Glutamatergic neuron (in vitro differentiated cells): Measurements from ENCODE around the gene SERPIND1. TPM values are rescaled to one million over a fixed set of nuclear protein-coding genes. Genes with fewer than 3 reads are reported as not detected.

Experiments
- DNase-seq: peaks from one replicate; pipeline ENCODE4 v3.0.0; 2022
- H3K27ac Mint-ChIP-seq: one replicate; pipeline ENCODE4 v1.8.0; 2020; ENCODE audit warnings: mild to moderate bottlenecking, mixed read lengths, inconsistent platforms; ENCODE audit not compliant: unreplicated experiment
- H3K27me3 Mint-ChIP-seq: one replicate; pipeline ENCODE4 v1.8.0; 2020; ENCODE audit warnings: mild to moderate bottlenecking, moderate library complexity, mixed read lengths, inconsistent platforms; ENCODE audit not compliant: unreplicated experiment
- H3K36me3 Mint-ChIP-seq: one replicate; pipeline ENCODE4 v1.8.0; 2020; ENCODE audit warnings: mild to moderate bottlenecking, mixed read lengths, inconsistent platforms; ENCODE audit not compliant: unreplicated experiment
- H3K4me1 Mint-ChIP-seq: one replicate; pipeline ENCODE4 v1.8.0; 2020; ENCODE audit warnings: mild to moderate bottlenecking, low read depth, mixed read lengths, inconsistent platforms; ENCODE audit not compliant: unreplicated experiment
- H3K4me3 Mint-ChIP-seq: one replicate; pipeline ENCODE4 v1.8.0; 2020; ENCODE audit warnings: mild to moderate bottlenecking, mixed read lengths, inconsistent platforms; ENCODE audit not compliant: unreplicated experiment
- H3K9me3 Mint-ChIP-seq: one replicate; pipeline ENCODE4 v1.8.0; 2020; ENCODE audit warnings: mild to moderate bottlenecking, moderate library complexity, mixed read lengths, inconsistent platforms; ENCODE audit not compliant: unreplicated experiment
- total RNA-seq: library from RNA; stranded (reverse); fragmentation: NEBNext Ultra II Directional; extraction: Animal tissue kit (Norgen Biotek cat#: 25700); gene quantifications from one replicate; pipeline ENCODE4 v1.2.1, GENCODE V29; 2021; ENCODE audit not compliant: unreplicated experiment
- TF ChIP-seq, protein P1 (sequence below): fragments of 200-600 bp; sonication (generic); IDR thresholded peaks from one replicate; pipeline ENCODE4 v1.5.0; 2021; ENCODE audit not compliant: partially characterized antibody, unreplicated experiment

Gene SERPIND1
- total RNA-seq, 1 donor from 2014 or later, result not detected

- no peak for DNase-seq
- Mint-ChIP-seq H3K4me1 (no peaks in the 10 kb centered on the region), H3K36me3 (peaks cover 10% of the 10 kb centered on the region), H3K9me3 (no peaks in the 10 kb centered on the region), H3K27me3 (no peaks in the 10 kb centered on the region), H3K4me3 (no peak overlapping the region), H3K27ac (no peak overlapping the region)
- TF ChIP-seq, protein P1, sequence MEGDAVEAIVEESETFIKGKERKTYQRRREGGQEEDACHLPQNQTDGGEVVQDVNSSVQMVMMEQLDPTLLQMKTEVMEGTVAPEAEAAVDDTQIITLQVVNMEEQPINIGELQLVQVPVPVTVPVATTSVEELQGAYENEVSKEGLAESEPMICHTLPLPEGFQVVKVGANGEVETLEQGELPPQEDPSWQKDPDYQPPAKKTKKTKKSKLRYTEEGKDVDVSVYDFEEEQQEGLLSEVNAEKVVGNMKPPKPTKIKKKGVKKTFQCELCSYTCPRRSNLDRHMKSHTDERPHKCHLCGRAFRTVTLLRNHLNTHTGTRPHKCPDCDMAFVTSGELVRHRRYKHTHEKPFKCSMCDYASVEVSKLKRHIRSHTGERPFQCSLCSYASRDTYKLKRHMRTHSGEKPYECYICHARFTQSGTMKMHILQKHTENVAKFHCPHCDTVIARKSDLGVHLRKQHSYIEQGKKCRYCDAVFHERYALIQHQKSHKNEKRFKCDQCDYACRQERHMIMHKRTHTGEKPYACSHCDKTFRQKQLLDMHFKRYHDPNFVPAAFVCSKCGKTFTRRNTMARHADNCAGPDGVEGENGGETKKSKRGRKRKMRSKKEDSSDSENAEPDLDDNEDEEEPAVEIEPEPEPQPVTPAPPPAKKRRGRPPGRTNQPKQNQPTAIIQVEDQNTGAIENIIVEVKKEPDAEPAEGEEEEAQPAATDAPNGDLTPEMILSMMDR, result no peak
Observed at GRCh38 chr22:20833225-20833665, 59.3 kb downstream of the SERPIND1 start.

GRCh38 chr22:20834206-20834605 is 60.3 kb downstream of the SERPIND1 start:
- DNase-seq, result no peak
- Mint-ChIP-seq H3K4me3 (no peak overlapping the region), H3K27me3 (no peaks in the 10 kb centered on the region), H3K4me1 (no peaks in the 10 kb centered on the region), H3K27ac (no peak overlapping the region), H3K36me3 (peaks cover 10% of the 10 kb centered on the region), H3K9me3 (no peaks in the 10 kb centered on the region)
- TF ChIP-seq, protein P1, result no peak

DNA sequence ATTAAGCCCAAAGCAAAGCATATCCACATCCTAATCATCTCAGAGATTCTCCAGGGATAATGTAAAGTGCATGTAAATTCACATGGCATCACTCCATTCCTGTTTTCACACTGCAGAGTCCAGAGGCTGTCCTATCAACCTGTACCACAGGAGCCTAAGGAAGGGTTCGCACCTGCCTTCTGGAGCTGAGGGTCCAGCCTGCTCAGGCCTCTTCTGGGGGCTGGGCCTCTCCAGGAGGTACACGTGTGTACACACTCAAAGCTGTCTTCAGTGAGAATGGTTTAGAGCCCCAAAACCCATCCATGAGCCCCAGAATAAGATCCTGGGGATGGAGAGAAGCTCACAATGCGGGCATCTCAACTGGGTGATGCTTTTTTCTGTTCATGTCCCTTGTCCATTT is 60.8 kb downstream of the SERPIND1 start:
- Mint-ChIP-seq H3K4me3 (no peak overlapping the region), H3K27me3 (no peaks in the 10 kb centered on the region)

More for the DNA sequence above, 60.8 kb downstream of the SERPIND1 start:
- no peaks in the 10 kb centered on the region for H3K9me3 Mint-ChIP-seq
- TF ChIP-seq, protein P1, result no peak
- H3K4me1 Mint-ChIP-seq, result no peaks in the 10 kb centered on the region
- DNase-seq, result no peak
- H3K36me3 Mint-ChIP-seq, result peaks cover 7% of the 10 kb centered on the region
- H3K27ac Mint-ChIP-seq, result no peak overlapping the region

Other genes with a start within 250 kb of the SERPIND1 start
- 165 TPM for gene PI4KA, start 84.7 kb downstream of the SERPIND1 start, total RNA-seq
- 22.9 TPM for gene SNAP29, start 84.9 kb downstream of the SERPIND1 start, total RNA-seq
- 59.6 TPM for gene CRKL, start 143.3 kb downstream of the SERPIND1 start, total RNA-seq
- gene AIFM3, start 193.1 kb downstream of the SERPIND1 start, total RNA-seq, result 0.64 TPM
- 165 TPM for gene LZTR1, start 208.2 kb downstream of the SERPIND1 start, total RNA-seq
- 17.8 TPM for gene THAP7, start 228.0 kb downstream of the SERPIND1 start, total RNA-seq
- gene P2RX6, start 241.1 kb downstream of the SERPIND1 start, total RNA-seq, result 1.5 TPM